NB4 (cell line): ENCODE results near the gene CRTAP.
A peak's percentile ranks its signal among the peaks of the same experiment; 100 is the strongest.
"Not testable (repeated sequence)": the region's sequence is repeated elsewhere in the genome, so short reads cannot be mapped to it uniquely, and the experiment has no call there.

ENCODE experiments used
- DNase-seq: peaks from one replicate; pipeline ENCODE4 v3.0.0; 2010; ENCODE audit warnings: low read depth
- H3K4me3 ChIP-seq: one replicate; pipeline ENCODE4 v1.5.1; 2011; ENCODE audit warnings: mild to moderate bottlenecking, low read depth, low read length, moderate library complexity
- CTCF ChIP-seq: IDR thresholded peaks from one replicate; pipeline ENCODE4 v1.5.1; 2012; ENCODE audit warnings: low read depth, low read length
- MAX ChIP-seq: IDR thresholded peaks from 2 replicates; pipeline ENCODE4 v1.6.1; 2011; ENCODE audit warnings: low read depth, low read length
- MYC ChIP-seq: IDR thresholded peaks from 2 replicates; pipeline ENCODE4 v1.6.1; 2011; ENCODE audit warnings: low read depth, low read length
- POLR2A ChIP-seq: IDR thresholded peaks from 2 replicates; pipeline ENCODE4 v1.6.1; 2011; ENCODE audit warnings: mild to moderate bottlenecking; ENCODE audit not compliant: insufficient read length; ENCODE audit errors: extremely low read depth

The CRTAP gene

GRCh38 chr3:33103480-33103879, 10.3 kb upstream of the CRTAP start:
- DNase-seq, result no peak
- no peak overlapping the region for H3K4me3 ChIP-seq
- TF ChIP-seq MAX (no peak), CTCF (no peak), MYC (no peak), POLR2A (no peak)

- H3K4me3 ChIP-seq, result no peak overlapping the region
- no peak for TF ChIP-seq POLR2A
- no peak for TF ChIP-seq MAX
- no peak for TF ChIP-seq CTCF
- no peak for TF ChIP-seq MYC
- DNase-seq, result no peak
Observed at GRCh38 chr3:33104803-33105202, 9.0 kb upstream of the CRTAP start.

- no peak for DNase-seq
Observed at GRCh38 chr3:33105341-33105948, 8.4 kb upstream of the CRTAP start.

GRCh38 chr3:33106854-33107253, 7.0 kb upstream of the CRTAP start:
- not testable (repeated sequence) for DNase-seq, H3K4me3 ChIP-seq

More at GRCh38 chr3:33105341-33105948, 8.4 kb upstream of the CRTAP start:
- TF ChIP-seq POLR2A, result no peak
- no peak for TF ChIP-seq MYC
- no peak for TF ChIP-seq CTCF
- TF ChIP-seq MAX, result no peak
- no peak overlapping the region for H3K4me3 ChIP-seq

- TF ChIP-seq POLR2A (no peak), MAX (no peak), MYC (no peak), CTCF (no peak)
- no peak for DNase-seq
- H3K4me3 ChIP-seq, result no peak overlapping the region
Observed at GRCh38 chr3:33111581-33111980, 2.2 kb upstream of the CRTAP start.

- H3K4me3 ChIP-seq, result peak overlapping the region; percentile 72
- DNase-seq, result no peak
- no peak for TF ChIP-seq MAX
- TF ChIP-seq POLR2A, result no peak
- TF ChIP-seq CTCF, result no peak
- no peak for TF ChIP-seq MYC
Observed at GRCh38 chr3:33114622-33115023, 809 bp downstream of the CRTAP start.
